ENCODE data around the gene PIERCE2. TPM values are rescaled to one million over a fixed set of nuclear protein-coding genes. Genes with fewer than 3 reads are reported as not detected.

Gene PIERCE2
- total and polyA plus RNA-seq, 2 of the 13 experiments (the other 11 are each of a cell fraction or from before 2014, with no cell fraction given) = 0.09 TPM; not detected in 1

- no peak for TF ChIP-seq EZH2 (conservative IDR thresholded peaks at IDR 0.05; ENCODE audit: low read depth, low read length)
- no peak for TF ChIP-seq ZNF572 (CRISPR knock-in tag; IDR thresholded peaks at IDR 0.05)
- TF ChIP-seq PLRG1 (conservative IDR thresholded peaks at IDR 0.05) = no peak
- TF ChIP-seq IKZF4 (CRISPR knock-in tag; IDR thresholded peaks at IDR 0.05; ENCODE audit: borderline replicate concordance, low read depth, not compliant biosample characterization) = peak; percentile 58
- no peak for TF ChIP-seq ZNF644 (CRISPR knock-in tag; IDR thresholded peaks at IDR 0.05; ENCODE audit: low read depth)
- no peak for TF ChIP-seq ZNF879 (CRISPR knock-in tag; IDR thresholded peaks at IDR 0.05)
- peak; percentile 50; the same call in 1 of the 2 replicates for TF ChIP-seq NCOA1 (CRISPR knock-in tag; IDR thresholded peaks at IDR 0.05)
- 0 out of 2 replicates have a peak, but pooled peaks have one; percentile 24 for TF ChIP-seq CERS6 (CRISPR knock-in tag; IDR thresholded peaks at IDR 0.05)
- TF ChIP-seq ZFP62 (CRISPR knock-in tag; IDR thresholded peaks at IDR 0.05) = no peak
- TF ChIP-seq CEBPB (IDR thresholded peaks at IDR 0.05; ENCODE audit: borderline replicate concordance, low read depth, low read length) = no peak
- no peak for TF ChIP-seq NCOR1 (IDR thresholded peaks at IDR 0.05; ENCODE audit: borderline replicate concordance, low read length)
- no peak for TF ChIP-seq ZNF24 (IDR thresholded peaks at IDR 0.05)
- TF ChIP-seq ZNF451 (CRISPR knock-in tag; IDR thresholded peaks at IDR 0.05) = 0 out of 2 replicates have a peak, but pooled peaks have one; percentile 46
- TF ChIP-seq ZNF251 (CRISPR knock-in tag; IDR thresholded peaks at IDR 0.05) = no peak
- TF ChIP-seq RBM22 (optimal IDR thresholded peaks at IDR 0.05; ENCODE audit: low read length) = no peak
- TF ChIP-seq ZNF614 (CRISPR knock-in tag; IDR thresholded peaks at IDR 0.05; ENCODE audit: borderline replicate concordance) = no peak
- no peak for TF ChIP-seq MZF1 (CRISPR knock-in tag; IDR thresholded peaks at IDR 0.05; ENCODE audit: borderline replicate concordance)
- TF ChIP-seq, protein P1, sequence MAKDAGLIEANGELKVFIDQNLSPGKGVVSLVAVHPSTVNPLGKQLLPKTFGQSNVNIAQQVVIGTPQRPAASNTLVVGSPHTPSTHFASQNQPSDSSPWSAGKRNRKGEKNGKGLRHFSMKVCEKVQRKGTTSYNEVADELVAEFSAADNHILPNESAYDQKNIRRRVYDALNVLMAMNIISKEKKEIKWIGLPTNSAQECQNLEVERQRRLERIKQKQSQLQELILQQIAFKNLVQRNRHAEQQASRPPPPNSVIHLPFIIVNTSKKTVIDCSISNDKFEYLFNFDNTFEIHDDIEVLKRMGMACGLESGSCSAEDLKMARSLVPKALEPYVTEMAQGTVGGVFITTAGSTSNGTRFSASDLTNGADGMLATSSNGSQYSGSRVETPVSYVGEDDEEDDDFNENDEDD (CRISPR knock-in tag; IDR thresholded peaks at IDR 0.05; ENCODE audit: borderline replicate concordance) = peak; percentile 71
- no peak for TF ChIP-seq ZNF431 (CRISPR knock-in tag; IDR thresholded peaks at IDR 0.05; ENCODE audit: borderline replicate concordance, low read depth)
- no peak for TF ChIP-seq ZNF775 (CRISPR knock-in tag; IDR thresholded peaks at IDR 0.05; ENCODE audit: borderline replicate concordance)
- no peak for TF ChIP-seq TCF12 (IDR thresholded peaks at IDR 0.05)
- no peak for TF ChIP-seq TCF12 (CRISPR knock-in tag; IDR thresholded peaks at IDR 0.05)
- no peak for TF ChIP-seq SIX4 (CRISPR knock-in tag; IDR thresholded peaks at IDR 0.05)
- peak; percentile 86; the same call in 1 of the 2 replicates for TF ChIP-seq DNMT1 (CRISPR knock-in tag; IDR thresholded peaks at IDR 0.05)
- TF ChIP-seq REXO4 (CRISPR knock-in tag; IDR thresholded peaks at IDR 0.05; ENCODE audit: borderline replicate concordance) = no peak
- TF ChIP-seq, protein P2, sequence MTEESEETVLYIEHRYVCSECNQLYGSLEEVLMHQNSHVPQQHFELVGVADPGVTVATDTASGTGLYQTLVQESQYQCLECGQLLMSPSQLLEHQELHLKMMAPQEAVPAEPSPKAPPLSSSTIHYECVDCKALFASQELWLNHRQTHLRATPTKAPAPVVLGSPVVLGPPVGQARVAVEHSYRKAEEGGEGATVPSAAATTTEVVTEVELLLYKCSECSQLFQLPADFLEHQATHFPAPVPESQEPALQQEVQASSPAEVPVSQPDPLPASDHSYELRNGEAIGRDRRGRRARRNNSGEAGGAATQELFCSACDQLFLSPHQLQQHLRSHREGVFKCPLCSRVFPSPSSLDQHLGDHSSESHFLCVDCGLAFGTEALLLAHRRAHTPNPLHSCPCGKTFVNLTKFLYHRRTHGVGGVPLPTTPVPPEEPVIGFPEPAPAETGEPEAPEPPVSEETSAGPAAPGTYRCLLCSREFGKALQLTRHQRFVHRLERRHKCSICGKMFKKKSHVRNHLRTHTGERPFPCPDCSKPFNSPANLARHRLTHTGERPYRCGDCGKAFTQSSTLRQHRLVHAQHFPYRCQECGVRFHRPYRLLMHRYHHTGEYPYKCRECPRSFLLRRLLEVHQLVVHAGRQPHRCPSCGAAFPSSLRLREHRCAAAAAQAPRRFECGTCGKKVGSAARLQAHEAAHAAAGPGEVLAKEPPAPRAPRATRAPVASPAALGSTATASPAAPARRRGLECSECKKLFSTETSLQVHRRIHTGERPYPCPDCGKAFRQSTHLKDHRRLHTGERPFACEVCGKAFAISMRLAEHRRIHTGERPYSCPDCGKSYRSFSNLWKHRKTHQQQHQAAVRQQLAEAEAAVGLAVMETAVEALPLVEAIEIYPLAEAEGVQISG (CRISPR knock-in tag; IDR thresholded peaks at IDR 0.05) = peak; percentile 75
- TF ChIP-seq EHMT2 (IDR thresholded peaks at IDR 0.05; ENCODE audit: borderline replicate concordance, low read depth, low read length) = no peak
Observed at GRCh38 chr15:55408012-55408928, at the start of gene PIERCE2, which contains the start of gene CCPG1 (continued).

All from HepG2 (cell line).